ENCODE data around the gene PSMA3.

The PSMA3 gene

GRCh38 chr14:58244556-58245387, at the start of gene PSMA3:
Gene PSMA3, plus strand, starts transcription at chr14:58244843. Its CDS starts 78 bp downstream, at chr14:58244921.
- H3K4me3 ChIP-seq (ENCODE audit: low read depth, low read length): peak within 1 kb of the TSS; percentile 84
- DNase-seq (ENCODE audit: low read depth): peak; percentile 85

GRCh38 chr14:58196198-58196597, 48.4 kb upstream of the PSMA3 start:
- H3K4me3 ChIP-seq (ENCODE audit: low read depth, low read length): no peak overlapping the region
- no peak for DNase-seq (ENCODE audit: low read depth)

GRCh38 chr14:58198086-58198485, 46.6 kb upstream of the PSMA3 start:
- DNase-seq (ENCODE audit: low read depth): no peak
- H3K4me3 ChIP-seq (ENCODE audit: low read depth, low read length): no peak overlapping the region

GRCh38 chr14:58199726-58200479, 44.7 kb upstream of the PSMA3 start, which contains the start of gene ACTR10:
Gene ACTR10, plus strand, starts transcription at chr14:58200149. Its CDS starts 69 bp downstream, at chr14:58200218.
- peak; percentile 23 for DNase-seq (ENCODE audit: low read depth)
- peak within 1 kb of the TSS; percentile 94 for H3K4me3 ChIP-seq (ENCODE audit: low read depth, low read length)

- peak overlapping the region; percentile 94 for H3K4me3 ChIP-seq (ENCODE audit: low read depth, low read length)
- DNase-seq (ENCODE audit: low read depth): no peak
Measured at GRCh38 chr14:58200480-58200841, 44.2 kb upstream of the PSMA3 start.

GRCh38 chr14:58200846-58201245, 43.8 kb upstream of the PSMA3 start:
- DNase-seq (ENCODE audit: low read depth): no peak
- H3K4me3 ChIP-seq (ENCODE audit: low read depth, low read length): peak overlapping the region; percentile 94

GRCh38 chr14:58213176-58213575, 31.5 kb upstream of the PSMA3 start:
- H3K4me3 ChIP-seq (ENCODE audit: low read depth, low read length): no peak overlapping the region
- no peak for DNase-seq (ENCODE audit: low read depth)

- no peak for DNase-seq (ENCODE audit: low read depth)
- no peak overlapping the region for H3K4me3 ChIP-seq (ENCODE audit: low read depth, low read length)
Measured at GRCh38 chr14:58215191-58215914, 29.3 kb upstream of the PSMA3 start.

- no peak overlapping the region for H3K4me3 ChIP-seq (ENCODE audit: low read depth, low read length)
- DNase-seq (ENCODE audit: low read depth): no peak
Measured at GRCh38 chr14:58216544-58216943, 28.1 kb upstream of the PSMA3 start.

- no peak for DNase-seq (ENCODE audit: low read depth)
- no peak overlapping the region for H3K4me3 ChIP-seq (ENCODE audit: low read depth, low read length)
Measured at GRCh38 chr14:58227096-58227819, 17.4 kb upstream of the PSMA3 start.

GRCh38 chr14:58238252-58239243, 6.1 kb upstream of the PSMA3 start:
- peak overlapping the region; percentile 65 for H3K4me3 ChIP-seq (ENCODE audit: low read depth, low read length)
- DNase-seq (ENCODE audit: low read depth): peak; percentile 9

- H3K4me3 ChIP-seq (ENCODE audit: low read depth, low read length): peak overlapping the region; percentile 65
- peak; percentile 13 for DNase-seq (ENCODE audit: low read depth)
Measured at GRCh38 chr14:58239244-58240195, 5.1 kb upstream of the PSMA3 start.

- no peak for DNase-seq (ENCODE audit: low read depth)
Measured at GRCh38 chr14:58243790-58244555, 670 bp upstream of the PSMA3 start.

GRCh38 chr14:58245562-58245961, 919 bp downstream of the PSMA3 start:
- DNase-seq (ENCODE audit: low read depth): no peak
- peak overlapping the region; percentile 84 for H3K4me3 ChIP-seq (ENCODE audit: low read depth, low read length)

More at GRCh38 chr14:58243790-58244555, 670 bp upstream of the PSMA3 start:
- H3K4me3 ChIP-seq (ENCODE audit: low read depth, low read length): peak overlapping the region; percentile 84

- DNase-seq (ENCODE audit: low read depth): no peak
- no peak overlapping the region for H3K4me3 ChIP-seq (ENCODE audit: low read depth, low read length)
Measured at GRCh38 chr14:58249611-58250010, 5.0 kb downstream of the PSMA3 start.

- no peak for DNase-seq (ENCODE audit: low read depth)
- H3K4me3 ChIP-seq (ENCODE audit: low read depth, low read length): no peak overlapping the region
Measured at GRCh38 chr14:58258156-58258555, 13.5 kb downstream of the PSMA3 start.
